Heart left ventricle (tissue), 13 donors: Measurements from ENCODE around the gene FLVCR1.

Source experiments
- CTCF ChIP-seq, 12 donors: fragments of 200-600 bp; sonication (generic) in 4 of 12; IDR thresholded peaks; one replicate each; pipeline versions ENCODE4 v1.5.0 to v1.8.0; 2018 to 2022; ENCODE audit warnings: antibody characterized with exemption in 12 of 12, mild to moderate bottlenecking in 5 of 12
- POLR2A ChIP-seq, 2 donors: fragments of 450-650 bp; IDR thresholded peaks; one replicate each; pipeline ENCODE4 v1.6.1; 2017; ENCODE audit warnings: antibody characterized with exemption in 2 of 2, mild to moderate bottlenecking in 2 of 2, moderate library complexity in 2 of 2
- donor health status: ischemic (EF 13 %, LVEDD 7.1; RV severe dilation, severe dysfunction).
- donor health status: DM: no; HTN: yes; CAD: no.
- donor health status: DM: no; HTN: no; CAD: no.
- donor health status: ischemic (EF 25% LVEDD 6.9; RV normal size, moderate dysfunction).
- donor health status: ischemic (EF 25% LVEDD 5.7; RV mildly dilated, moderate dysfunction).
- donor health status: ischemic (EF 35%, LVEDD 5.7; RV mildly dilated, moderate dysfunction).
- donor health status: nonischemic (EF 11% LVEDD 7.7; RV severe dilation, severe dysfunction).
- donor health status: DM: yes; HTN: yes; CAD: no.
- donor health status: PGD.
- donor health status: ischemic (EF 29% LVEDD 5.4; RV normal size, mild dysfunction).
- donor health status: nonischemic (EF 23%, LVEDD 6.1; RV moderate dilation, normal function).

GRCh38 chr1:212937034-212937433 is 79.0 kb downstream of the FLVCR1 start:
- TF ChIP-seq CTCF (IDR thresholded peaks at IDR 0.05) (no peak), POLR2A (IDR thresholded peaks at IDR 0.05) (no peak)
